ENCODE measurements around the gene GHR.

Gene GHR

DNA sequence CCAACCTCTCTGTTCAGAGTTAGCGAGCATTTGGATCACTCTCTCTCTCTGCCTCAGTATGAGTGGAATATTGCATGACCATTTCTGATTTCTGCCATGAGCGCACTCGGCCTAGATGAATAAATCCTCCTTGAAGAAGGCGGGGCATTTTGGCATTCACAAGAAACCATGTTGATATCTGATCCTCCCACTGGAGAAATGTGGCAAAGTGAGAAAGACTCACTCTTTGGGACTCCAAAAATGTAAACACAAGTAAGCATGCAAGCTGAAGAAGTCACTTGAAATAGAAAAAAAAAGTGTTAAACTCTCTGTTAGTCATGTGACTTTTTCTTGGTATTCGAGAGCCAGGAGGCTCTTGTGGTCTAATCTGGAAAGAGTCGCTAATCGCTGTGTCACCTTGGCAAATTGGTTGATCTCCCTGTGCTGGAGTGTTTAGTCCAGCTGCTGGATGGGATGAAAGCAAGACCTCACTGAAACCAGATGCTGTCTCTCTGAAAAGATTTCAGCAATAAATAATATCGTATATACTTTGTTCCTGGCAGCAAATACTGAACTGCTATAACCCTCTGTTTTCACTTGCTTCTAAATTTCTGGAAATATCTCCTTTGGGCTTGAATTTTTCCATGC, 95.5 kb downstream of the GHR start:
- DNase-seq, result no peak

DNA sequence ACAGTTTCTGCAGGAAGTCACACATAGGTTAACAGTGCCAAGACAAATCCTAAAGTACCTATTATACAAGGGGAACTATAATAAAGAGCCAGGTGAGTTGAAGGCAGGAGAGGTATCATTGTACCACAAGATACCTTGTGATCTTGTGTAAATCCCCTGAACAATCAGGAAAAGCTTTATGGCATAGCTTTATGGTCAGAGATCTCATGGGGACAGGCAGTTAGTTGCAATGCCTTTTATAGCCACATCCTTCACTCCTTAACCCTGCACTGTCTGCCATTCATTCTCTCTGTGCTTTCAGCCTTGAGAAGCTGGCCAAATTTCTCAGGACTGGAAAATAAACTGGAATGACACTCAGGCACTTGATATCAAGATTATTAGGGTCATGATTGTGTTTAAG, 97.0 kb downstream of the GHR start:
- no peak for DNase-seq

DNA sequence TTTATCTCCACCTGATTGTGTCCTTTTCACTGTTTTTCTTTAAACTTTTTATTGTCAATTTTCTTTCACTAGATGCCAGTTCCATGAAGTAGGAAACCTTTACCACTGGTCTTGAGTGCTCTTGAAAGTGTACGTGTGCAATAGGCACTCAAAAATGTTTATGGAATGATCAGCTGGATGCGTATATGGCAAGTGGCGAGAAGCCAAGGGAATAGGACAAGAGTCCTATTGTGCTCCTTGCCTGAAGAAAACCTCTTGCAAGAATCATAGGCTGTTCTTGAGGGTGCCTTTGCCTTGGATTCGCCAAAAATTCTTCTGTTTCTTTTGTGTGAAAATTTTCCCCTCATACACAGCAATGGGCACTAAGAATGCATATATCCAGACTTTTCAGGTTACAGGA, 97.7 kb downstream of the GHR start:
- no peak for DNase-seq

DNA sequence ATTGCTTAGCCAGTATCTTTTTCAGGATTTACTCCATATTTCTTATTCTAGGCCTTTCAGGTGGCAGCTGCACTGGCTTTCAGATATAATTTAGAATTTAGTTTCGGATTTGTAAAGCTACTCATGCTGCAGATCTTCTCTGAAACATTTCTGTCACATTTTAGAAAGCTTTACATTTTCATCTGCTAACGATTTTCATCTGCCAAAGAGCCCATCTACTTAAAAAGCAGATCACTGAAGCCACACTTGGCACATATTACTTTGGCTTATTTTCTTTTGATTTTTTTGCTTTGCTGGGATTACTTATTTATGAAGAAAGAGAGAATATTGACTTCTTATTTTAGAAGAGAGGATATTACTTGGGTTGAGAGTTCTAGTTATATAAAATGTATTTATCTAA, 98.2 kb downstream of the GHR start:
- DNase-seq, result no peak

DNA sequence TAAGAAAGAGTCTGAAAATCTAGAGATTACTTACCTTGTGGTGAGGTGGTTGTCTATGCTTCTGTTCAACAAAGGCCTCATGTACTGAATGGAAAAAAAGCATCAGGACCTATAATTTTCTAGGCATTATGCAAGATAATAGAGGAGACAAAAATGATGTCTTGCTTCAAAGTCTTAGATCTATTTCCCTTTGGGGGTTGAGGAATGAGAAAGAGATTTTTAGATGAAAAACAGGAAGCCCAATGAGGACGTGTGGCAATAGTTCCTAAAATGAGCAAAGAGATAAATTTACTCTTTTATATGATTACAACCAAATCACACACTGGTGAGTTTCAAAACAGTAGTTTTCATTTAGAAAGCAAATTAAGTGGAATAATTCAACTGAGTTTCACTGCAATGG, 99.5 kb downstream of the GHR start:
- no peak for DNase-seq

DNA sequence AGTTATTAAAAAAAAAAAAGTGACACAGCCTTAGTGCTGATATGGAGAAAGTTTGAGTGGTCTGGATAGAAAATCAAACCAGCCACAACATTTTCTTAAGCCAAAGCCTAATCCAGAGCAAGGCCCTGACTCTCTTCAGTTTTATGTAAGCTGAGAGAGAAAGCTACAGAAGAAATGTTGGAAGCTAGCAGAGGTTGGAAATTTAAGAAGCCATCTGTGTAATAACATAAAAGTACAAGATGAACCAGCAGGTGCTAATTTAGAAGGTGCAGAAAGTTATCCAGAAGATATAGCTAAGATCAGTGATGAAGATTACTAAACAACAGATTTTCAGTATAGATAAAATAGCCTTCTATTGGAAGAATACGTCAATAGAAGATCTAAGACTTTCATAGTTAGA, 102.9 kb downstream of the GHR start:
- no peak for DNase-seq

DNA sequence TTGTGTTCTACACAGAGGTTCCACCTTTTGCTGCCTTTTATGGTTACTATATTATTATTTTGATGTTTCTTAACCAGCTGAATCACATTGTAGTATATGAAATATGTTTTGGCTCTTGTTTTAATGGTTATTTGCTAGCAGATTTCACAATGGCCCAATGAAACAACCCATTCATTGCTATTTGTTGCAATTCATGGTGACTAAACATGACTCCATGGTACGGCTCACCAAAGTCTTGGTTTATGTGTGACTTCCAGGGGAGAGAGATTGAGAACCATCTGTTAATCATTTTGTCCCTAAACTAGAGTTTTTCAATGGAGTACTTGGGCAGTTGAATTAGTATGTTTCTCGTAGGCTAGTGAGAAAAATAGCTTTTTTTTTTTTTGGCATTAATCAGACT, 108.4 kb downstream of the GHR start:
- no peak for DNase-seq

DNA sequence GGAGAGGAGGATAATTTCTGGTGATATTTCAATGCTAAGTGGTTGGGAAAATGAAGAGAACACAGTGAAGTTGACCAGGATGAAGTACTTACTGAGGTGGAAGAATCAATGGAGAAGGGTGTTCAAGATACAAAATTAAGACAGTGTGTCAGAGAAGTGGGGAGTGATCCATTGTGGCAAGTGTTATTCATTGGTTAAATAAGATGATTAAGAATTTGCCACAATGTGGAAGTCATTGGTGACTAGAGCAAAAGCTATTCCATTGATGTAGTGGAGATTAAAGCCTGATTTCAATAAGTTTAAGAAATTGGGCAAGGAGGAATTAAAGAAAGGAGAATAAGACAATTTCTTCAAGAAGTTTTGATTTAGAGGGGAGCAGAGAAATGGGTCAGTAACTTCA, 118.9 kb downstream of the GHR start:
- no peak for DNase-seq

DNA sequence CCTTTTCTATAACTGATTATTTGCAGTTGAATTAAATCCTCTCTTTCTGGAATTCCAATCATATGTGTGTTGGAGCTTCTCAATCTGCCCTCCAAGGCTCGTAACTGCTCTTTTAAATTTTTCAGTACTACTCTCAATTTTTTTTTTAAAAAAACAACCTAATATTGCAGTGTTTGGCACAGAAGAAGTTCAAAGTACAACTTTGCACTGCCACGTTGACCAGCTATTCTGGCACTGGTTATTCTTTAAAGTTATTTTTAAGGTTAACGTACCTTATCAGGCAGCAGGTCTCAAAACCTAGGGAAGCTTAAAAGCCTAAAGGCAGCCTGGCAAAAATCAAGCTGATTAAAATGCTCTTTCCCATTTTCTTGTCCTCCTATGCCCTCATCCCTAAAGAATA, 120.5 kb downstream of the GHR start:
- no peak for DNase-seq

DNA sequence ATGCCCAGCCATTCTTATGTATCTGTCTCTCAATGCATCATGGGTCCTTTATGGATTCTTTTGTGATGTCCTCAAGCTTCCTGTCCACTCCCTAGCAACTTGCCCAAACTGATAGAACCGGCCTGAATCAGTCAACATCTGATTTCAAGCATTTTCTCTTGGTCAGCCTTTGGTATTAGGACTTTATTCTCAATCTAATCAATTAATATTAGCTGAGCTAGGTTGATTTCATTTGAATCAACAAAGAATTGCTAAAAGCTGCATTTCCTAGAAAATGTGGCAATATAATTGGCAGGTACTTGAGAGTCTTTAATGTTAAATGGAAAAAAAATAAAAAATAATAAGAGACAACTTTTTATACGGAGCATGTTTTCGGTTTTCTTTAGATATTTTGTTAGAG, 121.8 kb downstream of the GHR start:
- no peak for DNase-seq

DNA sequence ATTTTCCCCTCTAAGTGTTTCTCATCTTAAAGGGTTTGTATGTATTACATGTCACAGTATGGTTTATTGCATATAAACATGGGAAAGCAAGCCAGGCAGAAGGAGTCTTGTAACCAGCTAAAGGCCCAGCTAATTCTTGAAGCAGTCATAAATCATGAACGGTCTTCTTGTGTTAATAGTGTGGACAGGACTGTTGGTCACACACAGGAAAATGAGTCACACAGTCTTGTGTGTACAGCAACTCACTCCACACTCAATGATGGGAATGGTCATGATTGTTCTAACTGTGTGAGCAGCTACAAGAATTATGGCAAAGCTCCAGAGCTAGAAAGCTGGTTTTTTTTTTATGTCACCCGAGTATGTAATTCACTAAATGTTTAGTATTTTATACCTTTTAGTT, 123.9 kb downstream of the GHR start:
- no peak for DNase-seq

DNA sequence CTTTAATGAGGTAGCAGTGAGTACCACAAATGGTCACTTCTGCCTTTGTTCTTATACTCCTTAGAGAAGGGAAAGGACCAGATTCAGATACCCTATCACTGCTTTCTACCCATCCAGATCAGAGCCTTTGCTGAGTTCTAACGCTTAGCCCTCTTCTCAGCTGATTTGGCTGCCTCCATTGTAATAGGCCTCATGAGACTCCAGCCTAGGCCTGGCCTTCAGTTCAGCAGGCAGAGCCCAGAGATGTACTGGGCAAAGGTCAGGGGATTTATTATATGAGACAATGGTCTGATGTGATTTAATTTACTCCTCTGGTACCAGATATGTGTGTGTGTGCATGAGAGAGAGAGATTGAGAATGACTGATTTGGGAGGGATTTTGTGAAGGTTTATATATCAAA, 124.7 kb downstream of the GHR start:
- DNase-seq, result no peak

DNA sequence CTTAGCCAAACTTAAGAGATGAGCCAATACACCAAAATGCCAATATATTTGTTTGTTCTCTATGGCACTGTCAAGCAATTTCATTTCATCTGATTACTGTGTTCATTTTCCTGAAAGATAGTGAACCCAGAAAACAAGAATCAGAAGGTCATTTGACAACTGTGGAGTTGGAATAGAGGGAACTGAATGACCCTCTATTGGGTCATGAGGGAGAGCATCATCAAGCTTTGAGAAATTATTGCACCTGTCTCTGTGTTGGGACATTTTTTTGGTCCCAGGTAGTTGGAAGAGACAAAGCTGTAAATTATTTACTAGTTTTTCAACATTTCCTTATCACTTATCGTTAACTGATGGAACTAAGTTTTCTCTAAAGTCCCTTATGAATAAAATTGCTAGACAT, 129.4 kb downstream of the GHR start:
- DNase-seq, result no peak

DNA sequence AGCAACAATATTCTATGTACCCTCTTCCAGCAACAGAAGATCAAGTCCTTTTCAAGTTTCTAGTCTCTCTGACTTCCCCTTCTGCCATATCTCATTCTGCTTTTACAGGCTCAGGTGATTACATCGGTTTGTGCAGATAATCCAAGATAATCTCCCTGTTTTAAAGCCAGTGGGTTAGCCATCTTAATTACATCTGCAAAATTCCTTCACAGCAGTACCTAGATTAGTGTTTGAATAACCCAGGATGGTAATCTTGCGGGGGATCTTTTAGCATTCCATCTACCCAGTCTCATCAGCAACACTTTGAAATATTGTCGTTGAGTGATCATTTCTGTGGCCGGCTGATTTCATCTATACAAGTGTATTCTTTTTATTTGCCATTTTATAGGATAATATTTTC, 130.2 kb downstream of the GHR start:
- no peak for DNase-seq

DNA sequence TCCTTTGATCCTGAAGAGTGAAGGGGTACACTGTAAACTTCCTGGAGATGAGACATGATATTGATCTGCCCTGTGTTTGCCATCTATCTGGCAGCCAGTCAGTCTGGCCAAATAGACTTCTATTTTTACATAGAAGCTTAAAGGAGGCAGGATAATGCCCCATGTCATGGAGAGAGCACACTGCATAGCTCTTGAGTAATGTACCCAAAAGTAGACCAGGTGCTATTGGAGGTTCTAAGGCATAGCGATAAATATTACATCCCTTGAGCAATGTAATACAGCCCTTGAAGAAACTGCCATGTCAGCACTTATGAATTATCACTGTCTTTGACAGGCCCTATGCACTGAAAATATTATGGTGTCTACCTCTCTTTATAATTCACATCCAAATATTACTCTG, 131.8 kb downstream of the GHR start:
- no peak for DNase-seq

DNA sequence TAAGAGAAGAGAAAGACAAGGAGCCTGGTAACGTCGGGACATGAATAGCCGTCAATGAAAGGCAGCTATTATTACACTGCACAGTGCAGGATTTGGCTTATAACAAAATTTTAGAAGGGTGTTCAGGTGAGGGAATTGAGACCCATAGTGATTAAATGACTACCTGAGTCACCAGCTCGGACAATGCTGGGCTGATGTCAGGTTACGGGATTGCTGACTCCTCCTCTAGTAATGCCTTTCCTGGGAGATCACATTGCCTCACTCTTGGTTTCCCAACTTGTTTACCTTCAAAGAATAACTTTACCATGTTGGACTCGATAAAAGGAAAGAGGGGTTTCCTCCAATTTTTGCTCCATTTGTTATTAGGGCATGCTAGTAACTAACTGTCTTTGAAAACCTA, 132.6 kb downstream of the GHR start:
- DNase-seq, result no peak

DNA sequence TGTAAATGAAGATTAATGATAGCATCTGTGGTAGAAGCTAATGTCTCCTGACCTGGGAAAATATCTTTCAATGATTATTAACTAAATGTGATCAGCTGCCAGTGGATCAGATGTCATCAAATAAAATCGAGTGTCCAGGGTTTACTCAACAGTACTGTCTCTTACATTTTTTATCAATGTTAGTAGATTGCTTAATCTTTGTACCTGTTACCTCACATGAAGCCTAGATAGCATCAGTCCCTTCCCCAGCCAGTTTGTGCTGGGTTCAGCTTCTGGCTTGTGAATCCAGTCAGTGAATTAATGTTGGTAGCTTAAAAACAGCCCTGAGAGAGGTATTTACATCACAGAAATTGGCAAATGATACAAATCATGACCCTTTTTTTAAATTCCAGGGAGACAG, 134.4 kb downstream of the GHR start:
- DNase-seq, result no peak

DNA sequence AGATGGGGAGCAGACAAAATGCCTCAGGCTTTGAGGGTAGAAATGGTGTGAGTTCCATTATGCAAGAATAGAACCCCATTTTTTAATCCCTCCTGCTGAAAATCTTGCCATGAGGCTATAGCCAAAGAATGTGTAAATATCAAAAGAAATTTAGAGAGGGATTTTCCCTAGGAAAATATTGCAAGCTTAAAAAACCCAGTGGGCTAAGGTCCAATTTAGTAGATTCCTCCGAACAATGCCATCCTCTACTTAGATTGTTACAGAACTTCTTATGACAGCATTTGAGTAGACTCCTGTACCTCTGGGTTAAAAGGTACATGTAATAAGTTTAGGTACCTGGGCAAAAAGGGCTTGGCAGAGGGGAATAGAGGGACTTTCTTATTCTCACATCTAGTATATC, 138.4 kb downstream of the GHR start:
- DNase-seq, result no peak

DNA sequence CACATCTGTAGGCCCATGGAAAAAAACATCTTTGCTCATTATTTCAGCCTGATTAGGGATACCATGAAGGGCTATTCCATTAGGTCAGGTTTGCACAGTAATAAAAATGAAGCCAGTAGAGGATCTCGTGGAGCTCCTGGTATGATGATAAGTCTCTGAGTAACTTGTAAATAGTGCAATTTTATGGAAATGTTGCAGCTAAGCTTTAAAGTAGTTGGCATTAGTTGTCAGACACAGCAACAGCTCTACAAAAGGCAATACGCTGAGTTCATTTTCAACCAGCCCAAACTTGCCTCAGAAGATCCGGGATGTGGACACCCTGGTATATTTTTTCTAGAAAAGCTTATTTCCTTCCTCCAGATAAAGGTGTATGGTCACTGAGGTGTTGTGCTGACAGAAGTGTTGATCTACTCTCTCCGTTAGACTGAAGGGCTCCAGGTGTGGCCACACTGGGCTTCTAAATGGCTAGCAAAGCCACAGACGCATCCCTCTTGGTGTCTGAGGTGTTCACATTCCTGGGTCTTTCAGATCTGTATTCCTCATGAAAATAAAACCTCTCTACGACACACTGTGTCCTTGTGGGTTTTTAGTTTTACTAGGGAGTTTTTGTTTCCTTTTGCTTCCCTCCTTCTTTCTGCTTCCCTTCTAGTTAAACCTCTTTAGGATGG, 141.6 kb downstream of the GHR start:
- DNase-seq, result no peak

DNA sequence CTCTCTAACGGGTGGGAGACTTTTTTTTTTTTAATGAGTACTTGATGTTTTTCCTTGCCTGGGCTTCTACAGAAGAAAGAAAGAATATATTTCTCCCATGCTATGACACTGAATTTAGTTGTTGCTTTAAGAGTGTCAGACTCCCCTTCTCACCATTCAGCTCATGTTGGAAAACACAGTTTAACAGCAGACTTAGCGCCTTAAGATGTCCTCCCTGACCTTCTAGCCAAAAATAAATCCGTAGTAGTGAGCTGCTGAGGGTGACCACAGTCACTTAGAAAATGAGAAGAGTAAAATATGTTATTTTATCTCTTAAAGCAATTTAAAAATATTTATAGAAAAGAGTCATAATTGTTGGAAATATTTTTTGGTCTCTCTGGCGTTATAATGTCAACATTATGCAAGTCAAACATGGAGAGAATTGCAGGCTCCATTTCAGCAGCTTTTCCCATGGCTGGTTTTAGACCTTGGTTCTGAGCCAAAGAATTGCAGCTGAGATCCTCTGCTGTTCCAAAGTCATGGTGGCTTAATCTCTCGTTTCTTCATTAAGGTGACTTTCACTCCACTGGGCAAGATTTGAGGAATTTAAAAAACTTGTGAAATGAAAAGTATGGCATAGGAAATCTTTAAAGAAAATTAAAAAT, 143.5 kb downstream of the GHR start:
- DNase-seq, result no peak

DNA sequence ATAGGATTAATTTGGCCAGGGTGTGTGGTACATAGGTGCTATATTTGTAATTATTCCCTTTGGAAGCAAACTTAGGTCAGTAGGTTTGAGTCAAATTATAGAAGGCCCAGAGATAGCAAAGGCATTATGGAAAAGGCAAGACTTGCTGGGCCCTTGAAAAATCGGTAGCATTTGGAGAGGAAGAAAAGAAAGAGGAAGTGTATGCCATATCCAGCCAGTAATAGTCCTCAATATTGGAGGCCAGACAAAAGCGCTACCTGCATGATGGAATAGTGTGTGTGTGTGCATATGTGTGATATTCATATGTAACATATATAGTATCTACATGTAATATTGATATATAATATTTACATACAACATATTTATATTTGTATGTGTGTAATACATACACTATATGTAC, 146.1 kb downstream of the GHR start:
- DNase-seq, result no peak

DNA sequence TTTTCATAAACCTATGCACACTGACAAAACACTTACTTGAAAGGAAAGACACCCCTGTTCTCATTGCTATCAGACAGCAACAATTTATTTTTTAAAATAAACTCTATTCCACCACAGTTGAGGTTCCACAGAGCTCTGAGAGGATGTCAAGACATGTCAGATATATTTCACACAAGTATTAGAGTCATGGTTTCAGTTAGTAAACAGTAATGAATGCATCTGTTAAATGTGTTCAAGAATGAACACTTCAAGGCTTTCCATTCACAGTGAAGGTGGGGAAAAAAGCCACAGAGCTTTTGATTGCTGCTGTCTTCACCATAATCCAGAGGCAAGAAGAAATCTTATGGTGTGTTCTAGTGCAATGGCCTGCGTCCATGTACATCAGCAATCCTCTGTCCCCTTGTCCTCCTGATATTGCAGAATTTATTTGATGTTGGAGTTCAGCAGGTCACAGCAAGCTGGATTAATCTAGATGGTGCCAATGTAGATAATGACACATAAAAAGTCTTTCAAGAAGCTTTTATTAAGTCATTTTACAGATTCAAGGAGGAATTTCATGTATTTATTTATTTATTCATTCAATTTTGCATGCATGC, 146.8 kb downstream of the GHR start:
- DNase-seq, result no peak

DNA sequence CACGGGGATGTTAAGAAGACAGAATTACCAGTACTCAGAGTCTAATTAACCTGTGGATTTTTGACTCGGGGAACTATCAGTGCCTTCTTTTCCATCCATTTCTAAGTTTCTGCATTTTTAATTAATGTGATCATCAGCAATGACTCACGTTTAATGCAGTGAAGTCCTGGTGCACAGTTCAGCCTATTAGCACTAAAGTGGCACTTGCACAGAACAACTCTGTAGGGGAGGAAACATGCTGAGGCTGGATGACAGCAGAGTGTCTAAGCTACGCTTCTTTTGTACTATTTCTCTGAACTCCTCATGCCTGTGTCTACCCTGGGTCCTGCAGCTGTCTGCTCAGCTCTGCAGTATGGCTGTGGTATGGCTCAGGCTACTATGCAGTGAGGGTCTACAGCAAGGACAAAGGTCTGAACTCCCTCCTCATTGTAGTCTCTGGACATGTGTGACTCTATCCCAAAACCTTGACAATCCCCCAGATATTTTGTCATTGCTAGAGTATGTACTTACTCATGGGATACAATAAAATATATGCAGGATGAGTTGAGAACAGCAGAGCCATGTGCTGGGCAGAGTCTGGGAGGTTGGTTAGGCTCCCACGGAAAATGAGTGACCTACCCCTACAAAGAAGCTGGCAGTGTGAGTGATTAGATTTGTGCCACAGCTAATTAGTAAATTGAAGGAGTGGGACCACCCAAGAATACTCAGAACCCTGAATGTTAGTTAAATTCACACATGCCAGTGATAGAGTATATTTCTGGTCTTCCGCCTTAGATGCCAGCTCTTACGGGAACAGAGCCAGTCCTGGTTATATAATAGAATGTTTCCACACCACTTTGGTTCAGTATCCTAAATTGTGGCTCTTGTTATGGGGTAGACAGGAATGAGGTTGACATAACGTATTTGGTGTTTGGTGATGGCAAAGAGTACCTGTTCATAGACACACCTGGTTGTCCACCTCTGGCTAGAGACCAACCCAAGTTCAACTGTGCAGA, 148.0 kb downstream of the GHR start:
- no peak for DNase-seq
